Measurements from ENCODE around the gene SPATA13.

SPATA13 gene

GRCh38 chr13:24183741-24184182 is 23.2 kb downstream of the SPATA13 start:
- TF ChIP-seq SIN3A (IDR thresholded peaks at IDR 0.05; ENCODE audit: borderline replicate concordance, insufficient read depth, low read length) (no peak), POLR2AphosphoS5 (IDR thresholded peaks at IDR 0.05; ENCODE audit: low read depth, low read length) (no peak), FOXP2 (optimal IDR thresholded peaks at IDR 0.05; ENCODE audit: borderline replicate concordance, extremely low read depth, extremely low read length, insufficient read depth) (no peak), REST (IDR thresholded peaks at IDR 0.05; ENCODE audit: insufficient read depth in 1 of 2, low read depth in 2 of 2, low read length in 2 of 2) (no peak), TAF1 (IDR thresholded peaks at IDR 0.05; ENCODE audit: borderline replicate concordance, insufficient read depth, low read length) (no peak)

DNA sequence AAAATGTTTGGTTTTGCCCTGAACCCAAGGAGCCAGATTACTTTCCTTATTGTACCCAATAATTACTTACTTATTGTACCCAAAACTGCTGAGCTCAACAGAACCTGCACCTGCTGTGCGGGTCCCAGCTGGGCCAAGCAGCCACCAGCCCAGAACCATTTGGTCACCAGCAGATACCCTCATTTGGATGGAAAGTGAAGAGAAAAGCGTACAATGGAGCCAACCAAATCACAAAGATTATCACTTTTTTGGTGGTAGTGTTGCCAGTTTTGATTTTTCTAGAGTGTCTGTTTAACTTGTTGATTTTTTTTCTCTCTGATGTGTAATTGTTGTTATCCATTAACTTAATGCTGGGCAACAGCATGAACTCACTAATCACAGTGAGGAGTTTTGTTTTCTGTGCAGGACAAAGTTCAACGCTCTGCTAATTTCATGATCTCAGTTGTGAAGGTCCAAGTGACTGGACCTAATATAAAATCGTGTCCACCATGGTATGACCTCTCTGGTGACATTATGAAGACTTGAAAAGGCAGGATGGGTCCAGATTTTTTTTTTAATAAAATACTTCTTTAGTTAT is 23.8 kb downstream of the SPATA13 start:
- TF ChIP-seq SIN3A (IDR thresholded peaks at IDR 0.05; ENCODE audit: borderline replicate concordance, insufficient read depth, low read length) (no peak), FOXP2 (optimal IDR thresholded peaks at IDR 0.05; ENCODE audit: borderline replicate concordance, extremely low read depth, extremely low read length, insufficient read depth) (no peak), REST (IDR thresholded peaks at IDR 0.05; ENCODE audit: insufficient read depth in 1 of 2, low read depth in 2 of 2, low read length in 2 of 2) (no peak), TAF1 (IDR thresholded peaks at IDR 0.05; ENCODE audit: borderline replicate concordance, insufficient read depth, low read length) (no peak), POLR2AphosphoS5 (IDR thresholded peaks at IDR 0.05; ENCODE audit: low read depth, low read length) (no peak)

DNA sequence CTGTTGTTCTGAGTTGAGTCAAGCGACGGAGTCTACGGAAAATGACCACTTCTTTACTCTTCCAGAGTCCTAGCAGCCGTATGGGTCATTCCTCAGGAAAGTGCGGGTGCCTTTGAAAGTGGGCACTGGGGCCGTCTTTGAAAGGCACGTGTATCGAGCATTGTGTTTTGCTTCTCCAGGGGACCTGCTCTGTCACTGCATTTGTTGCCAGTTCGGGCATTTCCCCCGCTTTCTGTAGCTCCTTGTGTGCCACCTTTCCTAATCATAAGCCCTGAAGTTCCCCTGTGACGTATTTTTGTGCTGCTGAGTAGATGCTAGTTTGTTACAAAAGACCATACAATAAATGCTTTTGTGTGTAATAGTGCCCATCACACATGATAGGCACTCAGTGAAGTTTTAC is 24.4 kb downstream of the SPATA13 start:
- TF ChIP-seq REST (IDR thresholded peaks at IDR 0.05; ENCODE audit: insufficient read depth in 1 of 2, low read depth in 2 of 2, low read length in 2 of 2) (no peak), FOXP2 (optimal IDR thresholded peaks at IDR 0.05; ENCODE audit: borderline replicate concordance, extremely low read depth, extremely low read length, insufficient read depth) (no peak), POLR2AphosphoS5 (IDR thresholded peaks at IDR 0.05; ENCODE audit: low read depth, low read length) (no peak), SIN3A (IDR thresholded peaks at IDR 0.05; ENCODE audit: borderline replicate concordance, insufficient read depth, low read length) (no peak)

DNA sequence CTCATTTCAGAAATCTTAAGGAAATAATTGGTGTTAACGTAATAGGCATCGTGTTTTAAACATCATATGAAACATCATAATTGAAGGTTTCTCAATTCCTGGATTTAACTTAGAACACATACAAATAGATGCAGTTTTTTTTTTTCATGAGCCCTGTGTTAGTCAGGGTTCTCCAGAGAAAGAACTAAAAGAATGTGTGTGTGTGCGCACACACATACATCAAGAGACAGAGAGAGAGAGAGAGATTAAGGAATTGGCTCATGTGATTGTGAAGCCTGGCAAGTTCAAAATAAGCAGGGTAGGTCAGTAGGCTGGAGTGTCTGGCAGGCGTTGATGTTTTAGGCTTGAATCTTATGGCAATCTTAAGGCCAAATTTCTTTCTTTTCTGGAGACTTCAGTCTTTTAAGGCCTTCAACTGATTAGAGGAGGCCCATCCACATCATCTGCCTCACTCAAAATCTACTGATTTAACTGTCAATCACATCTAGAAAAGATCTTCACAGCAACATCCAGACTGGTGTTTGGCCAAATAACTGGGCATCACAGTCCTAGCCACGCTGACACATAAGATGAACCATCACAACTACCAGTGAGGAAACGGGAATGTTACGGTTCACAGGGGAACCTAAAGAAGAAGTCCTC is 25.2 kb downstream of the SPATA13 start:
- TF ChIP-seq POLR2AphosphoS5 (IDR thresholded peaks at IDR 0.05; ENCODE audit: low read depth, low read length) (no peak), SIN3A (IDR thresholded peaks at IDR 0.05; ENCODE audit: borderline replicate concordance, insufficient read depth, low read length) (no peak), TAF1 (IDR thresholded peaks at IDR 0.05; ENCODE audit: borderline replicate concordance, insufficient read depth, low read length) (no peak)

DNA sequence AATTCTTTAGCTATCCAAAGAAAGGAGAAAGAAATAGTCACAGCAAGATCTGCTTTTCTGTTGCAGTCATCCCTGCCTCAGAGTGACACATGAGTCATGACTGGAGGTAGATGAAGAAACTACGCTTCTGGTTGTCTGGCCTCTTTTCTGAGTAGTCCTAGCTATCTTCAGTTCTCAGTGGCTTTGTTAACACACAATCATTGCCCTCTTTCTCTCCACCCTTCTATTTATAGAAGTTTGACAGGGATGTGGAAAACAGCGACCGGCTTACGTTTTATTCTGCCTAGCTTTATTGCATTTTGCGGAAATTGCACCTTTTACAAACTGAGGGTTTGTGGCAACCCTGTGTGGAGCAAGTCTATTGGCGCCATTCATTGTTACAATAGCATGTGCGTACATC is 26.7 kb downstream of the SPATA13 start:
- no peak for TF ChIP-seq FOXP2 (optimal IDR thresholded peaks at IDR 0.05; ENCODE audit: borderline replicate concordance, extremely low read depth, extremely low read length, insufficient read depth)
- no peak for TF ChIP-seq SIN3A (IDR thresholded peaks at IDR 0.05; ENCODE audit: borderline replicate concordance, insufficient read depth, low read length)
- no peak for TF ChIP-seq POLR2AphosphoS5 (IDR thresholded peaks at IDR 0.05; ENCODE audit: low read depth, low read length)
- TF ChIP-seq TAF1 (IDR thresholded peaks at IDR 0.05; ENCODE audit: borderline replicate concordance, insufficient read depth, low read length), result no peak
- TF ChIP-seq REST (IDR thresholded peaks at IDR 0.05; ENCODE audit: insufficient read depth in 1 of 2, low read depth in 2 of 2, low read length in 2 of 2), result no peak

All from PFSK-1 (cell line).